ENCODE results near the gene ODF2L.

DNA sequence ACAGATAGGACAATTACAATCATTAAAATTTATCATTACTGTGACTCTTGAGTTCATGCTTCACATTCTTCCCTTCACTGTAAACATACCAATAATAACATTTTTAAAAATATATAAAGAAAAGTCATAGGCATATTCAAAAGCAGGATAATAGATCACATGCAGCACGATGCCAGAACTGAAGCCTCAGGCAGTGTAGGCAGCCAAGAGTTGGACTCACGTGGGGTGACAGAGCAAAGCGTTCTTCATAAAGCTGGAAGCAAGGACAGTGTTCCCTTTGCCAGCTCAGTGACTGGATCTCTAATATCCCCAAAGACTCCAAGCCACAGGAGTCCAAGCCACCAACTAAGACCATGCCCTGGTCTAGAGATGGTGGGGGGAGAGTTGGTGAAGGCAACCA is 77.7 kb downstream of the ODF2L start:
- TF ChIP-seq CTCF (IDR thresholded peaks at IDR 0.05): no peak
- no peak for TF ChIP-seq POLR2A (IDR thresholded peaks at IDR 0.05)

Data from testis (tissue), 2 donors.